H1 (cell line): ENCODE measurements around the gene PSMC5. TPM values are rescaled to one million over a fixed set of nuclear protein-coding genes. Genes with fewer than 3 reads are reported as not detected.

Experiments used
- CTCF ChIA-PET: fragments of 300-600 bp; sonication (Branson Sonifier 250); formaldehyde crosslinking; loops from one replicate; lab custom pipeline; 2021; ENCODE audit not compliant: partially characterized antibody; lab: Charles Lee
- POLR2A ChIA-PET: fragments of 300-600 bp; sonication (Branson Sonifier 250); formaldehyde crosslinking; loops from one replicate; lab custom pipeline; 2021; ENCODE audit warnings: inconsistent platforms; ENCODE audit not compliant: partially characterized antibody; lab: Charles Lee
- DNase-seq, 2 experiments: peaks; one replicate each; pipeline versions ENCODE4 v3.0.0 to v3.0.0-alpha.2; 2010 to 2022; ENCODE audit warnings: low spot score in 2 of 2, low read depth in 1 of 2, mixed read lengths in 1 of 2
- FAIRE-seq: peaks from 2 replicates; lab custom pipeline; 2011; peaks lifted over from hg19 to GRCh38; lab: Jason Lieb, UNC
- H2AFZ ChIP-seq: 2 replicates; pipeline ENCODE4 v1.8.1; 2012; ENCODE audit warnings: low read length, inconsistent platforms
- H2AK5ac ChIP-seq: 2 replicates; pipeline ENCODE4 v1.6.1; 2013; ENCODE audit warnings: low read depth, low read length
- H2BK120ac ChIP-seq: replicated peaks from 2 replicates; pipeline ENCODE3; 2013; ENCODE audit warnings: low read depth, low read length, inconsistent platforms
- H2BK12ac ChIP-seq: 2 replicates; pipeline ENCODE4 v1.6.1; 2013; ENCODE audit warnings: low read depth, low read length
- H2BK15ac ChIP-seq: 2 replicates; pipeline ENCODE4 v1.6.1; 2013; ENCODE audit warnings: low read length
- H2BK20ac ChIP-seq: 2 replicates; pipeline ENCODE4 v1.6.1; 2013; ENCODE audit warnings: low read length
- H2BK5ac ChIP-seq: 2 replicates; pipeline ENCODE4 v1.6.1; 2013; ENCODE audit warnings: low read depth, low read length
- H3K14ac ChIP-seq: 2 replicates; pipeline ENCODE4 v1.6.1; 2013; ENCODE audit warnings: inconsistent platforms; ENCODE audit not compliant: insufficient read length
- H3K18ac ChIP-seq: 2 replicates; pipeline ENCODE4 v1.6.1; 2013; ENCODE audit warnings: low read length; ENCODE audit errors: extremely low read depth
- H3K23ac ChIP-seq: 2 replicates; pipeline ENCODE4 v1.6.1; 2013; ENCODE audit warnings: inconsistent platforms; ENCODE audit not compliant: insufficient read length
- H3K23me2 ChIP-seq: 2 replicates; pipeline ENCODE4 v1.6.1; 2013; ENCODE audit warnings: low read depth, low read length
- H3K27ac ChIP-seq: 2 replicates; pipeline ENCODE4 v1.6.1; 2011; ENCODE audit warnings: low read depth, low read length, inconsistent platforms
- H3K27me3 ChIP-seq, 4 experiments: replicated peaks in 1 of 4; 1 replicate in 1 of 4; 2 replicates in 3 of 4; pipeline versions ENCODE4 v1.6.1 to v1.8.1; 2011 to 2013; ENCODE audit warnings: low read length in 3 of 4, mild to moderate bottlenecking in 3 of 4, inconsistent platforms in 2 of 4, mixed read lengths in 2 of 4, moderate library complexity in 1 of 4; ENCODE audit not compliant: control insufficient read depth in 3 of 4, insufficient read depth in 3 of 4; ENCODE audit errors: extremely low read depth in 1 of 4
- H3K36me3 ChIP-seq, 4 experiments: 2 replicates each; pipeline versions ENCODE4 v1.6.1 to v1.8.1; 2011 to 2013; ENCODE audit warnings: mild to moderate bottlenecking in 4 of 4, low read length in 3 of 4, moderate library complexity in 2 of 4, control low read depth in 1 of 4, inconsistent platforms in 1 of 4; ENCODE audit not compliant: insufficient read depth in 4 of 4, control insufficient read depth in 2 of 4
- H3K4ac ChIP-seq: replicated peaks from 2 replicates; pipeline ENCODE3; 2013; ENCODE audit warnings: low read length, low read depth, mixed read lengths, inconsistent platforms; ENCODE audit not compliant: insufficient read length
- H3K4me1 ChIP-seq, 4 experiments: replicated peaks in 1 of 4; 1 replicate in 1 of 4; 2 replicates in 3 of 4; pipeline versions ENCODE4 v1.6.1 to v1.8.1; 2011 to 2013; ENCODE audit warnings: low read length in 3 of 4, inconsistent platforms in 2 of 4, mixed read lengths in 1 of 4; ENCODE audit not compliant: insufficient read depth in 4 of 4, control insufficient read depth in 3 of 4
- H3K4me2 ChIP-seq, 2 experiments: 2 replicates each; pipeline versions ENCODE4 v1.6.1 to v1.8.1; 2011 to 2013; ENCODE audit warnings: low read depth in 2 of 2, low read length in 2 of 2, control low read depth in 1 of 2, inconsistent platforms in 1 of 2, mild to moderate bottlenecking in 1 of 2; ENCODE audit not compliant: insufficient read depth in 1 of 2
- H3K4me3 ChIP-seq, 4 experiments: fragments of 200-600, 300-600 bp in 1 of 4; sonication (generic), shearing (Covaris generic), sonication (Bioruptor Twin) in 1 of 4; 2 replicates each; pipeline versions ENCODE4 v1.5.1 to v1.8.1; 2011 to 2016; ENCODE audit warnings: low read length in 4 of 4, low read depth in 3 of 4, control low read depth in 2 of 4, inconsistent platforms in 2 of 4, mild to moderate bottlenecking in 2 of 4, mixed read lengths in 1 of 4, moderate library complexity in 1 of 4; ENCODE audit not compliant: insufficient read depth in 2 of 4; ENCODE audit errors: extremely low read depth in 1 of 4
- H3K56ac ChIP-seq: replicated peaks from 2 replicates; pipeline ENCODE3; 2013; ENCODE audit warnings: low read depth, mild to moderate bottlenecking, mixed read lengths, low read length, inconsistent platforms; ENCODE audit not compliant: insufficient read length
- H3K79me1 ChIP-seq: 2 replicates; pipeline ENCODE4 v1.6.1; 2013; ENCODE audit warnings: low read depth, low read length, control low read depth
- H3K79me2 ChIP-seq, 2 experiments: 2 replicates each; pipeline versions ENCODE4 v1.6.1 to v1.8.1; 2012 to 2013; ENCODE audit warnings: low read length in 2 of 2, mild to moderate bottlenecking in 2 of 2, inconsistent platforms in 1 of 2; ENCODE audit not compliant: insufficient read depth in 2 of 2, control insufficient read depth in 1 of 2
- H3K9ac ChIP-seq, 4 experiments: replicated peaks in 1 of 4; 1 replicate in 1 of 4; 2 replicates in 3 of 4; pipeline versions ENCODE4 v1.6.1 to v1.8.1; 2011 to 2013; ENCODE audit warnings: low read depth in 3 of 4, low read length in 3 of 4, control low read depth in 2 of 4, mild to moderate bottlenecking in 2 of 4, moderate library complexity in 2 of 4, inconsistent platforms in 1 of 4; ENCODE audit errors: extremely low read depth in 1 of 4
- H3K9me3 ChIP-seq, 2 experiments: 2 replicates each; pipeline versions ENCODE4 v1.6.1 to v1.8.1; 2012 to 2013; ENCODE audit warnings: mild to moderate bottlenecking in 2 of 2, moderate library complexity in 2 of 2, control low read depth in 1 of 2, inconsistent platforms in 1 of 2, low read depth in 1 of 2, low read length in 1 of 2, mixed read lengths in 1 of 2; ENCODE audit not compliant: insufficient read depth in 2 of 2
- H4K20me1 ChIP-seq, 2 experiments: replicated peaks in 1 of 2; 2 replicates each; pipeline versions ENCODE3 to v1.8.1; 2011 to 2013; ENCODE audit warnings: inconsistent platforms in 2 of 2, low read length in 2 of 2, mild to moderate bottlenecking in 1 of 2; ENCODE audit not compliant: insufficient read depth in 2 of 2, control insufficient read depth in 1 of 2
- H4K5ac ChIP-seq: 2 replicates; pipeline ENCODE4 v1.6.1; 2013; ENCODE audit warnings: low read length, low read depth, mixed read lengths, inconsistent platforms; ENCODE audit not compliant: insufficient read length
- H4K8ac ChIP-seq: 2 replicates; pipeline ENCODE4 v1.8.0; 2013; ENCODE audit warnings: mild to moderate bottlenecking, moderate library complexity, low read length, inconsistent platforms; ENCODE audit not compliant: insufficient read depth; ENCODE audit errors: extremely low read depth
- H4K91ac ChIP-seq: replicated peaks from 2 replicates; pipeline ENCODE3; 2013; ENCODE audit warnings: low read length, mixed read lengths, inconsistent platforms; ENCODE audit not compliant: insufficient read length
- ASH2L ChIP-seq: fragments of 200-600, 300-600 bp; sonication (generic); IDR thresholded peaks from one replicate; pipeline ENCODE4 v1.7.1; 2017; ENCODE audit warnings: low read length
- BACH1 ChIP-seq: IDR thresholded peaks from 2 replicates; pipeline ENCODE4 v1.6.1; 2012; ENCODE audit warnings: low read length, improper control_type of control experiment
- BCL11A ChIP-seq, 2 experiments: IDR thresholded peaks; one replicate each; pipeline ENCODE4 v1.6.1; 2011; ENCODE audit warnings: low read depth in 2 of 2, low read length in 2 of 2, mild to moderate bottlenecking in 2 of 2
- CBX8 ChIP-seq: fragments of 300-800, 300-1000 bp; sonication (generic); IDR thresholded peaks from 2 replicates; pipeline ENCODE4 v1.7.1; 2016; ENCODE audit warnings: low read depth, low read length, borderline replicate concordance
- CREB1 ChIP-seq: IDR thresholded peaks from 2 replicates; pipeline ENCODE4 v1.6.1; 2012; ENCODE audit warnings: inconsistent platforms
- EP300 ChIP-seq, 2 experiments: IDR thresholded peaks; 1 replicate in 1 of 2; 2 replicates in 1 of 2; pipeline ENCODE4 v1.6.1; 2011 to 2012; ENCODE audit warnings: low read depth in 2 of 2, low read length in 2 of 2, mild to moderate bottlenecking in 2 of 2, borderline replicate concordance in 1 of 2, inconsistent platforms in 1 of 2, moderate library complexity in 1 of 2
- FOSL1 ChIP-seq: IDR thresholded peaks from 2 replicates; pipeline ENCODE4 v1.6.1; 2011; ENCODE audit warnings: mild to moderate bottlenecking, low read depth, low read length, moderate library complexity; ENCODE audit not compliant: insufficient read depth
- GTF2F1 ChIP-seq: IDR thresholded peaks from 2 replicates; pipeline ENCODE4 v1.6.1; 2012; ENCODE audit warnings: low read depth, low read length, improper control_type of control experiment, borderline replicate concordance
- RNF2 ChIP-seq: fragments of 200-900, 300-1000 bp; sonication (generic); IDR thresholded peaks from 2 replicates; pipeline ENCODE4 v1.7.1; 2016; ENCODE audit warnings: borderline replicate concordance, low read depth, mild to moderate bottlenecking, antibody characterized with exemption, low read length; ENCODE audit not compliant: poor library complexity, severe bottlenecking; ENCODE audit errors: missing control alignments
- SAP30 ChIP-seq: fragments of 300-600 bp; sonication (generic); IDR thresholded peaks from 2 replicates; pipeline ENCODE4 v1.7.1; 2012; ENCODE audit warnings: low read length, moderate library complexity, mild to moderate bottlenecking, inconsistent platforms; ENCODE audit not compliant: insufficient read depth, insufficient replicate concordance
- WGBS, 2 experiments: shearing (Covaris generic) in 1 of 2; methylation state at CpG; one replicate each; pipeline versions ENCODE4 v1.1.6 to v1.1.7; 2013 to 2015; ENCODE audit warnings: low lambda C conversion rate in 2 of 2, mixed read lengths in 2 of 2, inconsistent platforms in 1 of 2, low coverage in 1 of 2, missing lambda C conversion rate in 1 of 2; ENCODE audit not compliant: insufficient replicate concordance in 2 of 2, insufficient coverage in 1 of 2, insufficient read length in 1 of 2; ENCODE audit errors: extremely low coverage in 1 of 2, missing lambda C conversion rate in 1 of 2; 5-methylcytosine and 5-hydroxymethylcytosine counted together
- polyA plus RNA-seq, 7 experiments: library from polyadenylated mRNA; depleted of rRNA in 3 of 7; stranded (reverse) in 5 of 7; unstranded in 2 of 7; fragments of >200 nt in 5 of 7; fragments of 200-250 nt in 2 of 7; gene quantifications; 1 replicate in 5 of 7; 2 replicates in 1 of 7; 4 replicates in 1 of 7; pipeline versions ENCODE4 v1.2.1 to v1.2.3, GENCODE V29; 2011 to 2013; ENCODE audit warnings: missing spikeins in 2 of 7, mixed read lengths in 2 of 7
- total RNA-seq: library from RNA; stranded (reverse); fragmentation: NEBNext Ultra II Directional; extraction: Animal tissue kit (Norgen Biotek cat#: 25700); gene quantifications from 2 replicates; pipeline ENCODE4 v1.2.1, GENCODE V29; 2021
- TF ChIP-seq, protein P1 (sequence below), 3 experiments: IDR thresholded peaks; 1 replicate in 2 of 3; 2 replicates in 1 of 3; pipeline versions ENCODE4 v1.5.1 to v1.6.1; 2011; ENCODE audit warnings: low read length in 3 of 3, mild to moderate bottlenecking in 3 of 3, inconsistent platforms in 2 of 3, low read depth in 1 of 3, moderate library complexity in 1 of 3; ENCODE audit not compliant: insufficient read depth in 1 of 3; ENCODE audit errors: control extremely low read depth in 1 of 3

The PSMC5 gene
- total and polyA plus RNA-seq, 2 of the 8 experiments (the other 6 are each of a cell fraction or from before 2014, with no cell fraction given) = 172 to 180 TPM

DNA sequence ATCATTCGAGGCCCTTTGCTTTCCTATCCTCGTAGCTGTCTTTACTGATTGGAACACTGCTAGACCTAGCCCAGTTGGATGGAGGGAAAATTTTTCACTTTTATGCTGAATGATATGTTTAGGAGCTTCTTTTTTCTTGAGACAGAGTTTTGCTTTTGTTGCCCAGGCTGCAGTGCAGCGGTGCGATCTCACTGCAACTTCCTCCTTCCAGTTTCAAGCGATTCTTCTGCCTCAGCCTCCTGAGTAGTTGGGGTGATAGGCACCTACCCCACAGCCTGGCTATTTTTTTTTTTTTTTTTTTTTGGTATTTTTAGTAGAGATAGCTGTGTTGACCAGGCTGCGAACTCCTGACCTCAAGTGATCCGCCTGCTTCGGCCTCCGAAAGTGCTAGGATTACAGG, 17.3 kb upstream of the PSMC5 start:
- H3K4ac ChIP-seq = no peak overlapping the region
- no peaks in the 10 kb centered on the region for H3K23me2 ChIP-seq
- H4K8ac ChIP-seq = no peak overlapping the region
- H3K79me2 ChIP-seq = no peaks in the 10 kb centered on the region
- no peak overlapping the region for H2BK20ac ChIP-seq
- H3K36me3 ChIP-seq = peaks cover 43 to 96% (median 88%) of the 10 kb centered on the region in 4 experiments
- WGBS, 2 experiments = 83% methylated on average over 9 of the region's 9 CpGs; no CpG with 5 or more reads in 1 of the 2 experiments
- no peak overlapping the region for H3K4me2 ChIP-seq
- H3K27ac ChIP-seq = no peak overlapping the region
- no peak overlapping the region for H3K14ac ChIP-seq
- H2BK12ac ChIP-seq = no peak overlapping the region
- H3K4me3 ChIP-seq = no peak overlapping the region
- no peak overlapping the region for H3K9ac ChIP-seq
- peaks cover 3 to 5% of the 10 kb centered on the region in 2 experiments for H4K20me1 ChIP-seq
- no peak overlapping the region for H2BK15ac ChIP-seq
- no peak overlapping the region for H3K18ac ChIP-seq
- H4K91ac ChIP-seq = no peak overlapping the region
- ChIA-PET CTCF (interaction anchor here (0.9 to 3.0 kb wide), 5 partner anchors 9 to 28 kb away, joined by 3 to 18 read pairs (median 3); no protein-coding TSS in a partner anchor), POLR2A (interaction anchor here (0.9 to 32.3 kb wide), 5 partner anchors 10 to 47 kb away, joined by 3 to 593 read pairs (median 6); partner anchors contain the start of genes CCDC47, DDX42, FTSJ3 and PSMC5)
- no peak overlapping the region for H2BK120ac ChIP-seq
- no peaks in the 10 kb centered on the region for H3K9me3 ChIP-seq
- H2AFZ ChIP-seq = no peak overlapping the region
- no peaks in the 10 kb centered on the region; the same call in 1 of the 2 replicates for H3K79me1 ChIP-seq
- no peak overlapping the region for H2AK5ac ChIP-seq
- H3K4me1 ChIP-seq = no peaks in the 10 kb centered on the region
- FAIRE-seq = no peak
- DNase-seq = no peak
- H4K5ac ChIP-seq = no peak overlapping the region
- H3K27me3 ChIP-seq = no peaks in the 10 kb centered on the region
- H3K23ac ChIP-seq = no peak overlapping the region
- no peak overlapping the region for H2BK5ac ChIP-seq
- H3K56ac ChIP-seq = no peak overlapping the region
- TF ChIP-seq CREB1 (no peak), BACH1 (no peak), CBX8 (no peak), EP300 (IDR thresholded peaks at IDR 0.05; ENCODE audit: borderline replicate concordance in 1 of 2, low read depth in 2 of 2, low read length in 2 of 2) (no peak), FOSL1 (no peak), GTF2F1 (no peak), RNF2 (no peak), BCL11A (IDR thresholded peaks at IDR 0.05; ENCODE audit: low read depth in 2 of 2, low read length in 2 of 2) (no peak), SAP30 (no peak), ASH2L (no peak)
- TF ChIP-seq, protein P1, sequence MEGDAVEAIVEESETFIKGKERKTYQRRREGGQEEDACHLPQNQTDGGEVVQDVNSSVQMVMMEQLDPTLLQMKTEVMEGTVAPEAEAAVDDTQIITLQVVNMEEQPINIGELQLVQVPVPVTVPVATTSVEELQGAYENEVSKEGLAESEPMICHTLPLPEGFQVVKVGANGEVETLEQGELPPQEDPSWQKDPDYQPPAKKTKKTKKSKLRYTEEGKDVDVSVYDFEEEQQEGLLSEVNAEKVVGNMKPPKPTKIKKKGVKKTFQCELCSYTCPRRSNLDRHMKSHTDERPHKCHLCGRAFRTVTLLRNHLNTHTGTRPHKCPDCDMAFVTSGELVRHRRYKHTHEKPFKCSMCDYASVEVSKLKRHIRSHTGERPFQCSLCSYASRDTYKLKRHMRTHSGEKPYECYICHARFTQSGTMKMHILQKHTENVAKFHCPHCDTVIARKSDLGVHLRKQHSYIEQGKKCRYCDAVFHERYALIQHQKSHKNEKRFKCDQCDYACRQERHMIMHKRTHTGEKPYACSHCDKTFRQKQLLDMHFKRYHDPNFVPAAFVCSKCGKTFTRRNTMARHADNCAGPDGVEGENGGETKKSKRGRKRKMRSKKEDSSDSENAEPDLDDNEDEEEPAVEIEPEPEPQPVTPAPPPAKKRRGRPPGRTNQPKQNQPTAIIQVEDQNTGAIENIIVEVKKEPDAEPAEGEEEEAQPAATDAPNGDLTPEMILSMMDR (IDR thresholded peaks at IDR 0.05; ENCODE audit: control extremely low read depth in 1 of 3, insufficient read depth in 1 of 3, low read depth in 1 of 3, low read length in 3 of 3) = no peak
